Subcutaneous abdominal adipose tissue (tissue), 5 donors: Measurements from ENCODE around the gene KIAA1191.
"Not testable (repeated sequence)": the region's sequence is repeated elsewhere in the genome, so short reads cannot be mapped to it uniquely, and the experiment has no call there.

ENCODE experiments used
- H3K27ac ChIP-seq: one replicate; pipeline ENCODE4 v1.7.0; 2013; ENCODE audit warnings: low read depth, mild to moderate bottlenecking, inconsistent platforms, low read length, moderate library complexity
- H3K27me3 ChIP-seq, 5 donors: one replicate each; pipeline ENCODE4 v1.7.0; 2013; ENCODE audit warnings: low read length in 5 of 5, inconsistent platforms in 1 of 5; ENCODE audit not compliant: control insufficient read depth in 5 of 5, insufficient read depth in 4 of 5
- H3K36me3 ChIP-seq, 5 donors: one replicate each; pipeline ENCODE4 v1.7.0; 2013; ENCODE audit warnings: low read length in 5 of 5; ENCODE audit not compliant: control insufficient read depth in 5 of 5, insufficient read depth in 5 of 5
- H3K4me1 ChIP-seq, 5 donors: one replicate each; pipeline ENCODE4 v1.7.0; 2013; ENCODE audit warnings: low read length in 5 of 5, mild to moderate bottlenecking in 3 of 5, moderate library complexity in 1 of 5; ENCODE audit not compliant: control insufficient read depth in 5 of 5, insufficient read depth in 5 of 5
- H3K4me3 ChIP-seq, 5 donors: one replicate each; pipeline ENCODE4 v1.7.0; 2013; ENCODE audit warnings: low read length in 5 of 5, low read depth in 1 of 5
- H3K9ac ChIP-seq, 5 donors: one replicate each; pipeline ENCODE4 v1.7.0; 2013; ENCODE audit warnings: low read length in 5 of 5, mild to moderate bottlenecking in 4 of 5, moderate library complexity in 3 of 5
- H3K9me3 ChIP-seq, 5 donors: one replicate each; pipeline ENCODE4 v1.7.0; 2013; ENCODE audit warnings: low read length in 5 of 5; ENCODE audit not compliant: control insufficient read depth in 5 of 5
- donor health status: healthy.
- donor health status: healthy.
- donor health status: healthy.
- donor health status: healthy.
- donor health status: healthy.

Gene KIAA1191

GRCh38 chr5:176317534-176318374 is 43.8 kb downstream of the KIAA1191 start:
- Histone ChIP-seq H3K27ac (no peak overlapping the region), H3K9ac (no peak overlapping the region), H3K27me3 (no peaks in the 10 kb centered on the region), H3K9me3 (no peaks in the 10 kb centered on the region), H3K4me1 (no peaks in the 10 kb centered on the region), H3K36me3 (peaks cover 15 to 30% (median 19%) of the 10 kb centered on the region in 5 donors), H3K4me3 (no peak overlapping the region)

- not testable (repeated sequence) for H3K27me3 ChIP-seq, H3K4me3 ChIP-seq, H3K9me3 ChIP-seq, H3K9ac ChIP-seq, H3K36me3 ChIP-seq, H3K4me1 ChIP-seq, H3K27ac ChIP-seq
Measured at GRCh38 chr5:176305356-176305755, 56.2 kb downstream of the KIAA1191 start.
